ENCODE results near the gene SPEF2. TPM values are rescaled to one million over a fixed set of nuclear protein-coding genes. Genes with fewer than 3 reads are reported as not detected.

The SPEF2 gene
- total RNA-seq, 2 experiments from 2014 or later = 0.03 TPM; not detected in 1

DNA sequence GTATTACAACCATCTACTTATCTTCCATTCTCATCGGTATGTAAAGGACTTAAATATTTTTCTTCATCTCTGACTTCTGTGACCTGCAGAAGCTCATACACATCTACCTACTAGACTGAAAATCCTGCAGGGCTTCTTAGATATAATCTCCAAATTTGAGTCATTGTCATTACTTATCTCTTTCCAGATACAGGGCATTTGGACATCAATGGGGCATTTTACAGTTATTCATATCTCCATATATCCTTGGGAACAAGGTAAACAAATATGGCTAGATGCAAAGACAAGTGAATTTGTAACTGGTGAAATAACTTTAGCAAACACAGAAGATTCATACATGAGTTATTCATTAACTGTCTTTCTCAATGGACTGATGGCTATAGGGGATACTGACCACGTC is 201.4 kb downstream of the SPEF2 start:
- intact Hi-C loops (cut with micrococcal nuclease; ENCODE audit: unreplicated experiment) = no loop called here
- Histone ChIP-seq H3K4me1 (ENCODE audit: insufficient read depth, low read length, poor library complexity, severe bottlenecking) (peaks cover 6% of the 10 kb centered on the region), H3K9me2 (ENCODE audit: insufficient read depth, low read length) (no peaks in the 10 kb centered on the region; the same call in 1 of the 2 replicates), H2AFZ (ENCODE audit: low read length) (no peak overlapping the region), H4K20me1 (ENCODE audit: insufficient read depth, low read length) (no peaks in the 10 kb centered on the region), H3K36me3 (ENCODE audit: insufficient read depth, low read length) (no peaks in the 10 kb centered on the region), H3K4me2 (ENCODE audit: low read length) (no peak overlapping the region), H3K79me2 (ENCODE audit: insufficient read depth, low read depth, low read length) (no peaks in the 10 kb centered on the region), H3K9me3 (ENCODE audit: low read length) (no peaks in the 10 kb centered on the region), H3K27ac (ENCODE audit: low read depth, low read length, poor library complexity, severe bottlenecking) (no peak overlapping the region), H3K4me3 (ENCODE audit: low read depth, low read length, poor library complexity, severe bottlenecking) (no peak overlapping the region)
- POLR2A ChIA-PET = interaction anchor here (1.1 kb wide), 1 partner anchor 9 kb away, joined by 3 read pairs; no protein-coding TSS in a partner anchor
- TF ChIP-seq, protein P1, sequence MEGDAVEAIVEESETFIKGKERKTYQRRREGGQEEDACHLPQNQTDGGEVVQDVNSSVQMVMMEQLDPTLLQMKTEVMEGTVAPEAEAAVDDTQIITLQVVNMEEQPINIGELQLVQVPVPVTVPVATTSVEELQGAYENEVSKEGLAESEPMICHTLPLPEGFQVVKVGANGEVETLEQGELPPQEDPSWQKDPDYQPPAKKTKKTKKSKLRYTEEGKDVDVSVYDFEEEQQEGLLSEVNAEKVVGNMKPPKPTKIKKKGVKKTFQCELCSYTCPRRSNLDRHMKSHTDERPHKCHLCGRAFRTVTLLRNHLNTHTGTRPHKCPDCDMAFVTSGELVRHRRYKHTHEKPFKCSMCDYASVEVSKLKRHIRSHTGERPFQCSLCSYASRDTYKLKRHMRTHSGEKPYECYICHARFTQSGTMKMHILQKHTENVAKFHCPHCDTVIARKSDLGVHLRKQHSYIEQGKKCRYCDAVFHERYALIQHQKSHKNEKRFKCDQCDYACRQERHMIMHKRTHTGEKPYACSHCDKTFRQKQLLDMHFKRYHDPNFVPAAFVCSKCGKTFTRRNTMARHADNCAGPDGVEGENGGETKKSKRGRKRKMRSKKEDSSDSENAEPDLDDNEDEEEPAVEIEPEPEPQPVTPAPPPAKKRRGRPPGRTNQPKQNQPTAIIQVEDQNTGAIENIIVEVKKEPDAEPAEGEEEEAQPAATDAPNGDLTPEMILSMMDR (conservative IDR thresholded peaks at IDR 0.05; ENCODE audit: low read length) = no peak
- TF ChIP-seq EZH2phosphoT487 (IDR thresholded peaks at IDR 0.05; ENCODE audit: borderline replicate concordance, low read depth, low read length) = no peak
- BruUV-seq (replicated peaks) = no TSS peak
- CTCF ChIA-PET (ENCODE audit: unreplicated experiment) = no interaction called here
- DNase-seq (ENCODE audit: low spot score) = no peak

DNA sequence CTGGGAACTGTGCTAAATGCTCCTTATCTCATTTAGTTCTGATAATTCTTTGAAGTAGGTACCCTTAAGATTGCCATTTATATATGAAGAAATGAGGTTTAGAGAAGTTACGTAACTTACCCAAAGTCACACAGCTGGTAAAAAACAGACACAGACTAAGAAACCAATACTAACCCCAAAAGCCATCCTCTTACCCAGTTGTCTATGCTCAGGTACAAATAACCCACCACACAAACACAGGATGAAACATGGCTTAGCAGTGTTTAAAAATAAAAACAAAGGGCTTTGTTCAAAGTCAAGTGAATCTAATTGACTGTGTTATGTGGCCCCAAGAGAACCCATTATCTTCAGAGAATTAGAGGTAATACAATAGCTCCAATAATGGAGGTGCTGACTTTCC is 202.0 kb downstream of the SPEF2 start:
- H3K9me2 ChIP-seq (ENCODE audit: insufficient read depth, low read length) = no peaks in the 10 kb centered on the region
- CTCF ChIA-PET (ENCODE audit: unreplicated experiment) = no interaction called here
- no peak overlapping the region for H3K27ac ChIP-seq (ENCODE audit: low read depth, low read length, poor library complexity, severe bottlenecking)
- H3K79me2 ChIP-seq (ENCODE audit: insufficient read depth, low read depth, low read length) = no peaks in the 10 kb centered on the region
- no peak overlapping the region for H2AFZ ChIP-seq (ENCODE audit: low read length)
- POLR2A ChIA-PET = interaction anchor here (0.9 to 1.2 kb wide), 3 partner anchors 10 to 14 kb away, joined by 3 to 4 read pairs (median 3); no protein-coding TSS in a partner anchor
- TF ChIP-seq, protein P1 (conservative IDR thresholded peaks at IDR 0.05; ENCODE audit: low read length) = no peak
- TF ChIP-seq EZH2phosphoT487 (IDR thresholded peaks at IDR 0.05; ENCODE audit: borderline replicate concordance, low read depth, low read length) = no peak
- H3K9me3 ChIP-seq (ENCODE audit: low read length) = no peaks in the 10 kb centered on the region
- H3K4me2 ChIP-seq (ENCODE audit: low read length) = no peak overlapping the region
- no peaks in the 10 kb centered on the region for H4K20me1 ChIP-seq (ENCODE audit: insufficient read depth, low read length)
- no peaks in the 10 kb centered on the region for H3K36me3 ChIP-seq (ENCODE audit: insufficient read depth, low read length)
- no peak for DNase-seq (ENCODE audit: low spot score)
- no TSS peak for BruUV-seq (replicated peaks)
- H3K4me1 ChIP-seq (ENCODE audit: insufficient read depth, low read length, poor library complexity, severe bottlenecking) = peaks cover 6% of the 10 kb centered on the region
- H3K4me3 ChIP-seq (ENCODE audit: low read depth, low read length, poor library complexity, severe bottlenecking) = no peak overlapping the region
- intact Hi-C loops (cut with micrococcal nuclease; ENCODE audit: unreplicated experiment) = no loop called here

DNA sequence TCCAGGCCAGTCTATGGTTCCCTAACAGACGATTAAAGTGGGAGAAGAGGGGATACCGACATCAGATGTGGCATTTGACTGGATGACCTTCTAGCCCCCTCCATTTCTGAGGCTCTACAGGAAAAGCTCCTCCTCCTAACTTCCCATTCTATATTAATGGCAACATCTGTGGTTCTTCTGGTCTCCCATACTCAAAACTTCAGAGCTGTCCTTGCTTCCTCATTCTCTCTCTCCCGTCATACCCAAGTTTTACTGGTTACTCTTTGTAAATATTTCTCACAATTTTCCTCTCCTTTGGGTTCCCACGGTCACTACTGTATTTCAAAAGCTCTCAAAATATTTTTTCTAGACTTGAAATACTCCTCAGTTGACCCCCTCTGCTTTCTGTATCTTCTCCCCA is 203.1 kb downstream of the SPEF2 start:
- H3K9me3 ChIP-seq (ENCODE audit: low read length) = no peaks in the 10 kb centered on the region
- no TSS peak for BruUV-seq (replicated peaks)
- no peak overlapping the region for H3K4me2 ChIP-seq (ENCODE audit: low read length)
- POLR2A ChIA-PET = no interaction called here
- CTCF ChIA-PET (ENCODE audit: unreplicated experiment) = interaction anchor here (1.8 kb wide), 1 partner anchor 8 kb away, joined by 5 read pairs; no protein-coding TSS in a partner anchor
- H3K4me1 ChIP-seq (ENCODE audit: insufficient read depth, low read length, poor library complexity, severe bottlenecking) = no peaks in the 10 kb centered on the region
- no peak overlapping the region for H3K4me3 ChIP-seq (ENCODE audit: low read depth, low read length, poor library complexity, severe bottlenecking)
- H4K20me1 ChIP-seq (ENCODE audit: insufficient read depth, low read length) = no peaks in the 10 kb centered on the region
- no peak overlapping the region for H3K27ac ChIP-seq (ENCODE audit: low read depth, low read length, poor library complexity, severe bottlenecking)
- H3K79me2 ChIP-seq (ENCODE audit: insufficient read depth, low read depth, low read length) = no peaks in the 10 kb centered on the region
- H3K36me3 ChIP-seq (ENCODE audit: insufficient read depth, low read length) = no peaks in the 10 kb centered on the region
- H3K9me2 ChIP-seq (ENCODE audit: insufficient read depth, low read length) = no peaks in the 10 kb centered on the region
- intact Hi-C loops (cut with micrococcal nuclease; ENCODE audit: unreplicated experiment) = no loop called here
- H2AFZ ChIP-seq (ENCODE audit: low read length) = no peak overlapping the region
- TF ChIP-seq EZH2phosphoT487 (IDR thresholded peaks at IDR 0.05; ENCODE audit: borderline replicate concordance, low read depth, low read length) = no peak
- TF ChIP-seq, protein P1 (conservative IDR thresholded peaks at IDR 0.05; ENCODE audit: low read length) = no peak
- no peak for DNase-seq (ENCODE audit: low spot score)
